B cell (primary cell): Measurements from ENCODE around the gene SHB. TPM values are rescaled to one million over a fixed set of nuclear protein-coding genes. Genes with fewer than 3 reads are reported as not detected.

ENCODE experiments used
- ATAC-seq: fragments of 200-7000 bp; cut with Tn5 transposase; one replicate; pipeline ENCODE4 v1.10.0; 2021; ENCODE audit warnings: low read depth, mild to moderate bottlenecking, moderate number of reproducible peaks, moderate library complexity
- CTCF ChIA-PET: fragments of 350-600 bp; sonication (Branson Sonifier 250); formaldehyde crosslinking; loops from one replicate; lab custom pipeline; 2021; ENCODE audit warnings: antibody characterized with exemption, inconsistent platforms; lab: Charles Lee
- POLR2A ChIA-PET: fragments of 350-600 bp; sonication (Branson Sonifier 250); formaldehyde crosslinking; loops from one replicate; lab custom pipeline; 2021; ENCODE audit warnings: antibody characterized with exemption; lab: Charles Lee
- DNase-seq: peaks from one replicate; pipeline ENCODE4 v3.0.0; 2013
- H2AFZ ChIP-seq: 2 replicates; pipeline ENCODE4 v1.6.1; 2012; ENCODE audit warnings: mild to moderate bottlenecking, low read depth, low read length; ENCODE audit not compliant: insufficient read depth, poor library complexity, severe bottlenecking
- H3K27ac ChIP-seq, 2 donors: 1 replicate in 1 of 2; 2 replicates in 1 of 2; pipeline ENCODE4 v1.5.1; 2012 to 2013; ENCODE audit warnings: low read length in 2 of 2, mild to moderate bottlenecking in 2 of 2, moderate library complexity in 1 of 2
- H3K27me3 ChIP-seq, 4 experiments: fragments of 200-600 bp in 1 of 4; sonication (generic) in 1 of 4; replicated peaks in 1 of 4; 1 replicate in 2 of 4; 2 replicates in 2 of 4; pipeline versions ENCODE4 v1.6.1 to v1.7.0; 2013 to 2016; ENCODE audit warnings: low read length in 3 of 4, mild to moderate bottlenecking in 2 of 4, mixed read lengths in 1 of 4, moderate library complexity in 1 of 4; ENCODE audit not compliant: insufficient read depth in 4 of 4, control insufficient read depth in 3 of 4; ENCODE audit errors: control extremely low read depth in 1 of 4
- H3K36me3 ChIP-seq, 2 experiments: replicated peaks in 1 of 2; 1 replicate in 1 of 2; 2 replicates in 1 of 2; pipeline versions ENCODE4 v1.6.1 to v1.7.1; 2013; ENCODE audit warnings: low read length in 1 of 2; ENCODE audit not compliant: insufficient read depth in 2 of 2, control insufficient read depth in 1 of 2; ENCODE audit errors: control extremely low read depth in 1 of 2, extremely low read depth in 1 of 2
- H3K4me1 ChIP-seq, 2 donors: fragments of 200-600 bp in 1 of 2; sonication (generic) in 1 of 2; 1 replicate in 1 of 2; 2 replicates in 1 of 2; pipeline versions ENCODE4 v1.5.1 to v1.6.1; 2013 to 2017; ENCODE audit warnings: low read length in 2 of 2; ENCODE audit not compliant: control insufficient read depth in 2 of 2, insufficient read depth in 2 of 2
- H3K4me2 ChIP-seq: replicated peaks from 2 replicates; pipeline ENCODE3; 2012; ENCODE audit warnings: mild to moderate bottlenecking, low read depth, low read length; ENCODE audit not compliant: poor library complexity, severe bottlenecking
- H3K4me3 ChIP-seq, 5 experiments: fragments of 200-600 bp in 1 of 5; sonication (generic) in 1 of 5; 1 replicate in 3 of 5; 2 replicates in 2 of 5; pipeline versions ENCODE4 v1.5.1 to v1.7.0; 2011 to 2016; ENCODE audit warnings: low read length in 4 of 5, mild to moderate bottlenecking in 4 of 5, low read depth in 2 of 5, control low read depth in 1 of 5, moderate library complexity in 1 of 5; ENCODE audit not compliant: insufficient read depth in 1 of 5; ENCODE audit errors: control extremely low read depth in 1 of 5, extremely low read depth in 1 of 5
- H3K79me2 ChIP-seq: fragments of 200-600 bp; sonication (generic); one replicate; pipeline ENCODE4 v1.6.0; 2016; ENCODE audit warnings: low read length; ENCODE audit not compliant: control insufficient read depth, insufficient read depth
- H3K9ac ChIP-seq: fragments of 200-600 bp; sonication (generic); 2 replicates; pipeline ENCODE4 v1.6.1; 2017; ENCODE audit warnings: mild to moderate bottlenecking, low read length, moderate library complexity
- H3K9me3 ChIP-seq, 3 donors: one replicate each; pipeline versions ENCODE4 v1.6.1 to v1.7.1; 2013; ENCODE audit warnings: low read length in 2 of 3; ENCODE audit not compliant: control insufficient read depth in 2 of 3, insufficient read depth in 1 of 3; ENCODE audit errors: control extremely low read depth in 1 of 3
- H4K20me1 ChIP-seq: 2 replicates; pipeline ENCODE4 v1.6.0; 2012; ENCODE audit warnings: mild to moderate bottlenecking, low read length; ENCODE audit not compliant: insufficient read depth, control insufficient read depth, poor library complexity, severe bottlenecking
- H3K27ac Mint-ChIP-seq: one replicate; pipeline ENCODE4 v1.8.0; 2021; ENCODE audit warnings: mixed read lengths
- H3K27me3 Mint-ChIP-seq: one replicate; pipeline ENCODE4 v1.8.0; 2021; ENCODE audit warnings: mixed read lengths
- H3K4me1 Mint-ChIP-seq: one replicate; pipeline ENCODE4 v1.8.0; 2021; ENCODE audit warnings: mixed read lengths
- H3K4me3 Mint-ChIP-seq: one replicate; pipeline ENCODE4 v1.8.0; 2021; ENCODE audit warnings: mixed read lengths
- H3K9me3 Mint-ChIP-seq: one replicate; pipeline ENCODE4 v1.8.0; 2022; ENCODE audit warnings: mixed read lengths; ENCODE audit not compliant: insufficient read depth
- EZH2 ChIP-seq: IDR thresholded peaks from 2 replicates; pipeline ENCODE4 v1.6.1; 2012; ENCODE audit warnings: borderline replicate concordance, low read depth, mild to moderate bottlenecking, moderate library complexity, low read length; ENCODE audit not compliant: insufficient read depth, poor library complexity, severe bottlenecking
- whole genome bisulfite sequencing: methylation state at CpG from one replicate; pipeline ENCODE4 v1.1.5; 2013; ENCODE audit warnings: missing lambda C conversion rate; ENCODE audit not compliant: insufficient coverage; 5-methylcytosine and 5-hydroxymethylcytosine counted together
- intact Hi-C: fragments of 100-400 bp; cut with micrococcal nuclease; formaldehyde crosslinking; loops from one replicate; pipeline ENCODE4 v1.10.0; 2022
- polyA plus RNA-seq: library from polyadenylated mRNA; depleted of rRNA; stranded (reverse); fragments of >200 nt; gene quantifications from 2 replicates; pipeline ENCODE4 v1.2.3, GENCODE V29; 2012
- total RNA-seq, 2 donors: library from RNA; stranded (reverse); fragments of 120-200 nt in 1 of 2; gene quantifications; 1 replicate in 1 of 2; 2 replicates in 1 of 2; pipeline versions ENCODE4 v1.2.3 to v1.2.4, GENCODE V29; 2013 to 2022
- TF ChIP-seq, protein P1 (sequence below): fragments of 200-600 bp; IDR thresholded peaks from one replicate; pipeline ENCODE4 v1.8.0; 2022; ENCODE audit warnings: antibody characterized with exemption, mild to moderate bottlenecking

The SHB gene
- total and polyA plus RNA-seq, 2 donors (not counting 1 experiment from before 2014, with no cell fraction given) = 0.06 to 1.9 TPM

GRCh38 chr9:37967761-37968080 lies 101.3 kb downstream of the SHB start:
- Mint-ChIP-seq H3K27ac (no peak overlapping the region), H3K4me1 (no peaks in the 10 kb centered on the region), H3K9me3 (no peaks in the 10 kb centered on the region), H3K27me3 (no peaks in the 10 kb centered on the region), H3K4me3 (no peak overlapping the region)
- Histone ChIP-seq H3K4me3 (no peak overlapping the region), H4K20me1 (no peaks in the 10 kb centered on the region), H3K9ac (no peak overlapping the region), H3K79me2 (no peaks in the 10 kb centered on the region), H2AFZ (no peak overlapping the region), H3K27me3 (no peaks in the 10 kb centered on the region), H3K9me3 (no peaks in the 10 kb centered on the region), H3K36me3 (no peaks in the 10 kb centered on the region), H3K27ac (no peak overlapping the region), H3K4me2 (no peak overlapping the region), H3K4me1 (no peaks in the 10 kb centered on the region)
- TF ChIP-seq, protein P1, sequence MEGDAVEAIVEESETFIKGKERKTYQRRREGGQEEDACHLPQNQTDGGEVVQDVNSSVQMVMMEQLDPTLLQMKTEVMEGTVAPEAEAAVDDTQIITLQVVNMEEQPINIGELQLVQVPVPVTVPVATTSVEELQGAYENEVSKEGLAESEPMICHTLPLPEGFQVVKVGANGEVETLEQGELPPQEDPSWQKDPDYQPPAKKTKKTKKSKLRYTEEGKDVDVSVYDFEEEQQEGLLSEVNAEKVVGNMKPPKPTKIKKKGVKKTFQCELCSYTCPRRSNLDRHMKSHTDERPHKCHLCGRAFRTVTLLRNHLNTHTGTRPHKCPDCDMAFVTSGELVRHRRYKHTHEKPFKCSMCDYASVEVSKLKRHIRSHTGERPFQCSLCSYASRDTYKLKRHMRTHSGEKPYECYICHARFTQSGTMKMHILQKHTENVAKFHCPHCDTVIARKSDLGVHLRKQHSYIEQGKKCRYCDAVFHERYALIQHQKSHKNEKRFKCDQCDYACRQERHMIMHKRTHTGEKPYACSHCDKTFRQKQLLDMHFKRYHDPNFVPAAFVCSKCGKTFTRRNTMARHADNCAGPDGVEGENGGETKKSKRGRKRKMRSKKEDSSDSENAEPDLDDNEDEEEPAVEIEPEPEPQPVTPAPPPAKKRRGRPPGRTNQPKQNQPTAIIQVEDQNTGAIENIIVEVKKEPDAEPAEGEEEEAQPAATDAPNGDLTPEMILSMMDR = no peak
- no peak for TF ChIP-seq EZH2
- WGBS = 93% methylated on average over 3 of the region's 6 CpGs
- intact Hi-C loops = no loop called here
- POLR2A ChIA-PET = no interaction called here
- DNase-seq (no peak), ATAC-seq (no peak)
- CTCF ChIA-PET = interaction anchor here (1.1 kb wide), 1 partner anchor 120 kb away, joined by 3 read pairs; no protein-coding TSS in a partner anchor

- DNase-seq = no peak
- H3K9me3 ChIP-seq = no peaks in the 10 kb centered on the region
- no peaks in the 10 kb centered on the region for H4K20me1 ChIP-seq
- no peak for TF ChIP-seq EZH2
- TF ChIP-seq, protein P1 = no peak
- H3K9ac ChIP-seq = no peak overlapping the region
- no peaks in the 10 kb centered on the region for H3K36me3 ChIP-seq
- H3K27ac Mint-ChIP-seq = no peak overlapping the region
- no peaks in the 10 kb centered on the region for H3K4me1 Mint-ChIP-seq
- H3K27me3 Mint-ChIP-seq = no peaks in the 10 kb centered on the region
- no peak for ATAC-seq
- 100% methylated on average over 2 of the region's 8 CpGs for WGBS
- no peak overlapping the region for H3K4me3 Mint-ChIP-seq
- intact Hi-C loops = no loop called here
- H3K27me3 ChIP-seq = no peaks in the 10 kb centered on the region
- H3K27ac ChIP-seq = no peak overlapping the region
- CTCF ChIA-PET = interaction anchor here (1.1 kb wide), 1 partner anchor 120 kb away, joined by 3 read pairs; no protein-coding TSS in a partner anchor
- H3K4me3 ChIP-seq = no peak overlapping the region
- H3K4me2 ChIP-seq = no peak overlapping the region
- H3K79me2 ChIP-seq = no peaks in the 10 kb centered on the region
- POLR2A ChIA-PET = no interaction called here
- H3K9me3 Mint-ChIP-seq = no peaks in the 10 kb centered on the region
- no peak overlapping the region for H2AFZ ChIP-seq
- no peaks in the 10 kb centered on the region for H3K4me1 ChIP-seq
These were observed 101.8 kb downstream of the SHB start for GRCh38 chr9:37967014-37967760.
